CD14-positive monocyte (primary cell): ENCODE measurements around the gene HMGB1. TPM values are rescaled to one million over a fixed set of nuclear protein-coding genes. Genes with fewer than 3 reads are reported as not detected.

Experiments
- DNase-seq, 3 donors: peaks; one replicate each; pipeline ENCODE4 v3.0.0-alpha.2; 2011 to 2022
- H2AFZ ChIP-seq: 2 replicates; pipeline ENCODE4 v1.6.0; 2012; ENCODE audit warnings: mild to moderate bottlenecking, low read depth, low read length, inconsistent platforms; ENCODE audit not compliant: insufficient read depth, poor library complexity, severe bottlenecking
- H3K27ac ChIP-seq, 2 donors: 1 replicate in 1 of 2; 2 replicates in 1 of 2; pipeline ENCODE4 v1.5.1; 2012 to 2013; ENCODE audit warnings: low read length in 2 of 2, control low read depth in 1 of 2, inconsistent platforms in 1 of 2, low read depth in 1 of 2, mild to moderate bottlenecking in 1 of 2
- H3K27me3 ChIP-seq, 2 donors: one replicate each; pipeline versions ENCODE4 v1.6.0 to v1.6.1; 2011 to 2013; ENCODE audit warnings: low read length in 2 of 2; ENCODE audit not compliant: control insufficient read depth in 2 of 2, insufficient read depth in 2 of 2
- H3K36me3 ChIP-seq, 2 donors: replicated peaks in 1 of 2; 1 replicate in 1 of 2; 2 replicates in 1 of 2; pipeline versions ENCODE4 v1.5.1 to v1.6.1; 2012 to 2013; ENCODE audit warnings: low read length in 2 of 2, control low read depth in 1 of 2, inconsistent platforms in 1 of 2, mild to moderate bottlenecking in 1 of 2; ENCODE audit not compliant: insufficient read depth in 2 of 2, control insufficient read depth in 1 of 2
- H3K4me1 ChIP-seq, 2 donors: 1 replicate in 1 of 2; 2 replicates in 1 of 2; pipeline versions ENCODE4 v1.5.1 to v1.6.1; 2012 to 2013; ENCODE audit warnings: low read length in 2 of 2, control low read depth in 1 of 2, inconsistent platforms in 1 of 2, mild to moderate bottlenecking in 1 of 2, moderate library complexity in 1 of 2; ENCODE audit not compliant: insufficient read depth in 2 of 2, control insufficient read depth in 1 of 2
- H3K4me2 ChIP-seq: replicated peaks from 2 replicates; pipeline ENCODE3; 2012; ENCODE audit warnings: low read length, moderate library complexity, mild to moderate bottlenecking; ENCODE audit not compliant: poor library complexity, severe bottlenecking; ENCODE audit errors: extremely low read depth
- H3K4me3 ChIP-seq, 3 experiments: fragments of 200-600 bp in 1 of 3; sonication (generic) in 1 of 3; replicated peaks in 1 of 3; 1 replicate in 2 of 3; 2 replicates in 1 of 3; pipeline ENCODE4 v1.5.1; 2011 to 2013; ENCODE audit warnings: low read length in 3 of 3, mild to moderate bottlenecking in 3 of 3, control low read depth in 2 of 3, low read depth in 2 of 3, inconsistent platforms in 1 of 3, moderate library complexity in 1 of 3
- H3K79me2 ChIP-seq: 2 replicates; pipeline ENCODE4 v1.6.0; 2012; ENCODE audit warnings: mild to moderate bottlenecking, control low read depth, inconsistent platforms, low read length, moderate library complexity; ENCODE audit not compliant: insufficient read depth
- H3K9ac ChIP-seq: 2 replicates; pipeline ENCODE4 v1.6.0; 2017; ENCODE audit warnings: low read length, mild to moderate bottlenecking; ENCODE audit not compliant: insufficient read depth, poor library complexity, severe bottlenecking
- H3K9me3 ChIP-seq, 2 donors: replicated peaks in 1 of 2; 1 replicate in 1 of 2; 2 replicates in 1 of 2; pipeline versions ENCODE4 v1.5.1 to v1.6.1; 2012 to 2013; ENCODE audit warnings: low read length in 2 of 2, control low read depth in 1 of 2; ENCODE audit not compliant: control insufficient read depth in 1 of 2, insufficient read depth in 1 of 2
- H4K20me1 ChIP-seq: 2 replicates; pipeline ENCODE4 v1.6.0; 2012; ENCODE audit warnings: mild to moderate bottlenecking, low read length, control low read depth, moderate library complexity; ENCODE audit not compliant: insufficient read depth
- H3K27ac Mint-ChIP-seq, 7 donors: one replicate each; pipeline ENCODE4 v1.8.0; 2020; ENCODE audit warnings: mild to moderate bottlenecking in 7 of 7, mixed read lengths in 7 of 7, moderate library complexity in 6 of 7, inconsistent platforms in 2 of 7
- H3K27me3 Mint-ChIP-seq, 3 donors: one replicate each; pipeline ENCODE4 v1.8.0; 2021 to 2022; ENCODE audit warnings: low read depth in 3 of 3, mild to moderate bottlenecking in 3 of 3, mixed read lengths in 3 of 3, moderate library complexity in 3 of 3, inconsistent platforms in 1 of 3
- H3K36me3 Mint-ChIP-seq, 2 donors: one replicate each; pipeline ENCODE4 v1.8.0; 2020; ENCODE audit warnings: mixed read lengths in 2 of 2, inconsistent platforms in 1 of 2, mild to moderate bottlenecking in 1 of 2
- H3K4me1 Mint-ChIP-seq: one replicate; pipeline ENCODE4 v1.8.0; 2020; ENCODE audit warnings: mild to moderate bottlenecking, mixed read lengths
- H3K4me3 Mint-ChIP-seq, 2 donors: one replicate each; pipeline ENCODE4 v1.8.0; 2020; ENCODE audit warnings: mild to moderate bottlenecking in 2 of 2, mixed read lengths in 2 of 2, moderate library complexity in 1 of 2
- H3K9me3 Mint-ChIP-seq, 7 donors: one replicate each; pipeline ENCODE4 v1.8.0; 2020 to 2022; ENCODE audit warnings: mixed read lengths in 7 of 7, mild to moderate bottlenecking in 6 of 7, moderate library complexity in 6 of 7, inconsistent platforms in 2 of 7
- WGBS: methylation state at CpG from one replicate; pipeline ENCODE4 v1.1.5; 2013; ENCODE audit warnings: missing lambda C conversion rate; ENCODE audit not compliant: insufficient coverage; 5-methylcytosine and 5-hydroxymethylcytosine counted together
- intact Hi-C, 2 donors: fragments of 100-400 bp; cut with micrococcal nuclease; formaldehyde crosslinking; loops; one replicate each; pipeline versions ENCODE4 v1.15.0 to v1.15.1; 2023
- polyA plus RNA-seq, 3 donors: library from polyadenylated mRNA; depleted of rRNA in 1 of 3; unstranded in 2 of 3; stranded (reverse) in 1 of 3; fragments of 300-500 nt in 2 of 3; fragments of >200 nt in 1 of 3; fragmentation: Illumina TruSeq in 2 of 3; gene quantifications; 1 replicate in 2 of 3; 2 replicates in 1 of 3; pipeline ENCODE4 v1.2.3, GENCODE V29; 2012 to 2021
- TF ChIP-seq, protein P1 (sequence below): fragments of 200-600 bp; IDR thresholded peaks from one replicate; pipeline ENCODE4 v1.8.0; 2022; ENCODE audit warnings: antibody characterized with exemption, mild to moderate bottlenecking

Gene HMGB1
- polyA plus RNA-seq, 3 donors = 132 to 489 (median 430) TPM

DNA sequence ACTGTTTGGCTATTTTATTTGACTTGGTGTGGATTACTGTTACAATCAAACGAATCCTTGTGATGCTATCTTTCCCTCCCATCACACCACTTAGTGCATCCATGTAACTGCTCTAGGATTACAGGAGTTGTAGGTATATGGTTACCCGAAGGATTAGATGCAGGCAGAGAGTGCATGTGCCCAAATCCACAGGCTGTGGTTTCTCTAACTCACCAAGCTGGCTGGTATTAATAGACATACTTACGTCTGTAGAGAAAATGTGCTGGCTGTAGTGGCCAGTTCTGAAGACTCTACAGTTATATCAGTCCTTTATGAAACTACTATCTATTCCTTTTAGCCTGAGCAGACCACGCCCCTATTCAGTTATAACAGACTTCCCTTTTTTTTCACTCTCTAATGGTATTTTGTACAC is 1.1 kb upstream of the HMGB1 start:
- intact Hi-C loops = loop anchor here (5.0 to 10.0 kb wide), 5 partner anchors 65 to 620 kb away; partner anchors contain the start of genes KATNAL1 (in 1 of the 2) and USPL1 (in 1 of the 2)
- WGBS = no CpG with 5 or more reads among the region's 4 CpGs
- H3K27ac Mint-ChIP-seq = peak overlapping the region in 2 of 7 donors; percentile 64 to 76
- H3K27ac ChIP-seq = no peak overlapping the region
- H2AFZ ChIP-seq = no peak overlapping the region
- TF ChIP-seq, protein P1, sequence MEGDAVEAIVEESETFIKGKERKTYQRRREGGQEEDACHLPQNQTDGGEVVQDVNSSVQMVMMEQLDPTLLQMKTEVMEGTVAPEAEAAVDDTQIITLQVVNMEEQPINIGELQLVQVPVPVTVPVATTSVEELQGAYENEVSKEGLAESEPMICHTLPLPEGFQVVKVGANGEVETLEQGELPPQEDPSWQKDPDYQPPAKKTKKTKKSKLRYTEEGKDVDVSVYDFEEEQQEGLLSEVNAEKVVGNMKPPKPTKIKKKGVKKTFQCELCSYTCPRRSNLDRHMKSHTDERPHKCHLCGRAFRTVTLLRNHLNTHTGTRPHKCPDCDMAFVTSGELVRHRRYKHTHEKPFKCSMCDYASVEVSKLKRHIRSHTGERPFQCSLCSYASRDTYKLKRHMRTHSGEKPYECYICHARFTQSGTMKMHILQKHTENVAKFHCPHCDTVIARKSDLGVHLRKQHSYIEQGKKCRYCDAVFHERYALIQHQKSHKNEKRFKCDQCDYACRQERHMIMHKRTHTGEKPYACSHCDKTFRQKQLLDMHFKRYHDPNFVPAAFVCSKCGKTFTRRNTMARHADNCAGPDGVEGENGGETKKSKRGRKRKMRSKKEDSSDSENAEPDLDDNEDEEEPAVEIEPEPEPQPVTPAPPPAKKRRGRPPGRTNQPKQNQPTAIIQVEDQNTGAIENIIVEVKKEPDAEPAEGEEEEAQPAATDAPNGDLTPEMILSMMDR = no peak
- peaks cover 12% of the 10 kb centered on the region in 2 donors for H3K36me3 ChIP-seq
- H3K4me3 Mint-ChIP-seq = peak overlapping the region in 1 of 2 donors; percentile 31
- H3K9me3 ChIP-seq = no peaks in the 10 kb centered on the region
- H3K36me3 Mint-ChIP-seq = peaks cover 6 to 9% of the 10 kb centered on the region in 2 donors
- peaks cover 33% of the 10 kb centered on the region for H3K79me2 ChIP-seq
- peaks cover 30% of the 10 kb centered on the region for H3K4me1 Mint-ChIP-seq
- H3K4me2 ChIP-seq = peak overlapping the region; percentile 72
- H3K9ac ChIP-seq = no peak overlapping the region
- peak; percentile 32 to 57 (median 35) for DNase-seq
- H3K27me3 Mint-ChIP-seq = peaks cover 0 to 2% (median 2%) of the 10 kb centered on the region in 3 donors
- peak overlapping the region in 1 of 3 experiments; percentile 87 for H3K4me3 ChIP-seq
- H3K9me3 Mint-ChIP-seq = no peaks in the 10 kb centered on the region
- no peaks in the 10 kb centered on the region for H3K27me3 ChIP-seq
- peaks cover 12% of the 10 kb centered on the region for H4K20me1 ChIP-seq
- H3K4me1 ChIP-seq = peaks cover 26 to 36% of the 10 kb centered on the region in 2 donors

DNA sequence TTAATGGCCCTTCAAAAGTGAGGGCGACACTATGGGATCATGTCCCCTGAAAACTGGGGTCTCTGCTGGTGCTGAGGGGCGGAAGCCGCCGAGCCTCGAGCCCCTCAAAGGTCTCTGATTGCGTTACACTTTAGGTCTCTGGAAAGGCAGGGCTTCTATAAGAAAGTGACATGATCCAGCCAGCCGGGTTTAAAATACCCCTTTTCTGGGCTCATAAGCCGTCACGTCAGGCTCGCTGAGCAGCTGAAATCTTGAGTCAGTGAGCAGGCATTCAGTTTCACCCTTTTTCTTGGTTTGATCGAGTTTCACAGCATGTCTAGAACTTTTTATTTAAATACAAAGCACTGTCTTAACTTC is 600 bp upstream of the HMGB1 start:
- no peak overlapping the region for H2AFZ ChIP-seq
- no peaks in the 10 kb centered on the region for H3K9me3 ChIP-seq
- peak overlapping the region in 1 of 3 experiments; percentile 87 for H3K4me3 ChIP-seq
- Mint-ChIP-seq H3K9me3 (no peaks in the 10 kb centered on the region), H3K27ac (peak overlapping the region in 4 of 7 donors; percentile 76 to 97 (median 94)), H3K4me1 (peaks cover 32% of the 10 kb centered on the region), H3K36me3 (peaks cover 8 to 13% of the 10 kb centered on the region in 2 donors), H3K27me3 (peaks cover 0 to 2% (median 2%) of the 10 kb centered on the region in 3 donors), H3K4me3 (peak overlapping the region; percentile 50 to 93)
- H3K27ac ChIP-seq = no peak overlapping the region
- no peak overlapping the region for H3K9ac ChIP-seq
- peak overlapping the region; percentile 72 for H3K4me2 ChIP-seq
- peaks cover 26 to 36% of the 10 kb centered on the region in 2 donors for H3K4me1 ChIP-seq
- peaks cover 16 to 17% of the 10 kb centered on the region in 2 donors for H3K36me3 ChIP-seq
- TF ChIP-seq, protein P1 = no peak
- 20% methylated on average over 10 of the region's 11 CpGs for WGBS
- no peak for DNase-seq
- H3K27me3 ChIP-seq = no peaks in the 10 kb centered on the region
- peaks cover 12% of the 10 kb centered on the region for H4K20me1 ChIP-seq
- peaks cover 39% of the 10 kb centered on the region for H3K79me2 ChIP-seq
- intact Hi-C loops = loop anchor here (5.0 to 10.0 kb wide), 5 partner anchors 64 to 619 kb away; partner anchors contain the start of genes KATNAL1 (in 1 of the 2) and USPL1 (in 1 of the 2)
